ENCODE data around the gene ADAM22. TPM values are rescaled to one million over a fixed set of nuclear protein-coding genes. Genes with fewer than 3 reads are reported as not detected.

The ADAM22 gene
- total and polyA plus RNA-seq, 2 experiments from 2014 or later, result 2.7 to 18.7 TPM

DNA sequence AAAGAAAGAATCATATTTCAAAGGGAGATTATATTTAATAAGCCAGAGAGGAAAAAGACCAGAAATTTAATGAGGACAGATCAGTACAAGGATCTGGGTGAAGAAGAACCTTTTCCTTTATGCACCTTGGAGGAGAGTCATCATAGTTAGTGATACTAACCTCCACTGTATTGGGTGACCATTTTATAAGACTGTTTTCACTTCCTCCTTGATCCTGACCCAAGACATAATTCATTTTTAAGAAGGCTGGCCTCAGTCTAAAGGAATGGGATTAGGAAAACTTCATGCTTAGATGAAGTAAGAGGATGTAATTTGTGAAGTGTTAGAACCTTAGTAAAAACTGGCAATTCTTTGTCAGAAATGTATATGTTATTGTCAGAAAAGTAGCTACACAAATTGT is 68.6 kb downstream of the ADAM22 start:
- Histone ChIP-seq H3K9me2 (ENCODE audit: insufficient read depth) (no peaks in the 10 kb centered on the region), H3K27ac (ENCODE audit: low read depth) (no peak overlapping the region), H3K79me2 (replicated peaks; ENCODE audit: insufficient read depth) (no peaks in the 10 kb centered on the region), H3F3A (replicated peaks; ENCODE audit: low read depth) (no peaks in the 10 kb centered on the region), H3K4me3 (no peak overlapping the region), H3K4me2 (no peak overlapping the region), H3K27me3 (ENCODE audit: insufficient read depth) (no peaks in the 10 kb centered on the region), H3K36me3 (ENCODE audit: insufficient read depth) (no peaks in the 10 kb centered on the region), H4K20me1 (replicated peaks; ENCODE audit: insufficient read depth) (no peaks in the 10 kb centered on the region), H3K4me1 (ENCODE audit: insufficient read depth) (peaks cover 8% of the 10 kb centered on the region; the same call in 1 of the 2 replicates), H2AFZ (no peak overlapping the region)
- DNase-seq (ENCODE audit: low spot score) (no peak), ATAC-seq (no peak)
- no peak overlapping the region for H3K4me3 Mint-ChIP-seq
- no peak overlapping the region; the same call in 1 of the 2 replicates for H3K27ac Mint-ChIP-seq
- no peaks in the 10 kb centered on the region for H3K27me3 Mint-ChIP-seq (ENCODE audit: insufficient read depth, low read depth, poor library complexity)
- peaks cover 18% of the 10 kb centered on the region for H3K4me1 Mint-ChIP-seq
- peaks cover 2% of the 10 kb centered on the region; the same call in 1 of the 3 replicates for H3K36me3 Mint-ChIP-seq (ENCODE audit: low read depth)
- TF ChIP-seq REST (IDR thresholded peaks at IDR 0.05; ENCODE audit: unreplicated experiment) (no peak), EZH2 (IDR thresholded peaks at IDR 0.05; ENCODE audit: low read depth, unreplicated experiment) (no peak)
- no peaks in the 10 kb centered on the region for H3K9me3 Mint-ChIP-seq

- TF ChIP-seq ZNF331 (CRISPR knock-in tag; IDR thresholded peaks at IDR 0.05; ENCODE audit: low read depth) (no peak), STAT1 (IDR thresholded peaks at IDR 0.05; ENCODE audit: unreplicated experiment) (no peak), EZH2 (IDR thresholded peaks at IDR 0.05; ENCODE audit: low read depth, unreplicated experiment) (no peak), NANOG (IDR thresholded peaks at IDR 0.05; ENCODE audit: borderline replicate concordance) (no peak), CREB1 (CRISPR knock-in tag; IDR thresholded peaks at IDR 0.05; ENCODE audit: low read depth) (no peak), ZNF114 (CRISPR knock-in tag; IDR thresholded peaks at IDR 0.05) (no peak), EZH2phosphoT487 (IDR thresholded peaks at IDR 0.05; ENCODE audit: unreplicated experiment) (no peak), JUNB (IDR thresholded peaks at IDR 0.05; ENCODE audit: unreplicated experiment) (no peak), POLR2AphosphoS5 (IDR thresholded peaks at IDR 0.05; ENCODE audit: low read depth) (no peak), ZNF462 (CRISPR knock-in tag; IDR thresholded peaks at IDR 0.05) (no peak)
- ATAC-seq (no peak), DNase-seq (ENCODE audit: low spot score) (no peak)
- Histone ChIP-seq H3K4me1 (ENCODE audit: insufficient read depth) (peaks cover 8% of the 10 kb centered on the region; the same call in 1 of the 2 replicates), H3K36me3 (ENCODE audit: insufficient read depth) (no peaks in the 10 kb centered on the region), H3F3A (replicated peaks; ENCODE audit: low read depth) (no peaks in the 10 kb centered on the region), H4K20me1 (replicated peaks; ENCODE audit: insufficient read depth) (no peaks in the 10 kb centered on the region), H3K4me2 (no peak overlapping the region), H3K27ac (ENCODE audit: low read depth) (no peak overlapping the region), H3K9me2 (ENCODE audit: insufficient read depth) (no peaks in the 10 kb centered on the region), H3K79me2 (replicated peaks; ENCODE audit: insufficient read depth) (no peaks in the 10 kb centered on the region), H3K27me3 (ENCODE audit: insufficient read depth) (no peaks in the 10 kb centered on the region), H3K4me3 (no peak overlapping the region), H2AFZ (no peak overlapping the region)
- H3K27ac Mint-ChIP-seq, result no peak overlapping the region
- peaks cover 2% of the 10 kb centered on the region; the same call in 1 of the 3 replicates for H3K36me3 Mint-ChIP-seq (ENCODE audit: low read depth)
- H3K9me3 Mint-ChIP-seq, result no peaks in the 10 kb centered on the region
- H3K4me1 Mint-ChIP-seq, result peaks cover 18% of the 10 kb centered on the region
- no peak overlapping the region for H3K4me3 Mint-ChIP-seq
- no peaks in the 10 kb centered on the region for H3K27me3 Mint-ChIP-seq (ENCODE audit: insufficient read depth, low read depth, poor library complexity)
Measured at GRCh38 chr7:88003581-88003980, 69.5 kb downstream of the ADAM22 start.

All from GM23338 (cell line).